Endothelial cell of umbilical vein (primary cell): ENCODE measurements around the gene PLEKHB1. TPM values are rescaled to one million over a fixed set of nuclear protein-coding genes. Genes with fewer than 3 reads are reported as not detected.

ENCODE experiments used
- BruUV-seq: library from RNA; stranded (reverse); fragments of 400-500 nt; replicated peaks from 2 replicates; lab custom pipeline; 2021; lab: Mats Ljungman, UMichigan
- CTCF ChIA-PET: fragments of 300-600, 350-600 bp; sonication (Branson Sonifier 250); formaldehyde crosslinking; loops from one replicate; lab custom pipeline; 2021; ENCODE audit warnings: antibody characterized with exemption, inconsistent platforms; lab: Charles Lee
- POLR2A ChIA-PET: fragments of 300-600, 350-600 bp; sonication (Branson Sonifier 250); formaldehyde crosslinking; loops from one replicate; lab custom pipeline; 2021; ENCODE audit warnings: antibody characterized with exemption, inconsistent platforms; lab: Charles Lee
- DNase-seq: peaks from one replicate; pipeline ENCODE4 v3.0.0-alpha.2; 2011; ENCODE audit warnings: low read depth, low spot score
- FAIRE-seq: peaks from 2 replicates; lab custom pipeline; 2011; peaks lifted over from hg19 to GRCh38; lab: Jason Lieb, UNC
- H2AFZ ChIP-seq: 2 replicates; pipeline ENCODE4 v1.6.0; 2012; ENCODE audit warnings: low read depth, low read length, control low read depth, inconsistent platforms
- H3K27ac ChIP-seq: 2 replicates; pipeline ENCODE4 v1.5.1; 2011; ENCODE audit warnings: low read depth, mild to moderate bottlenecking, control low read depth, low read length, moderate library complexity; ENCODE audit not compliant: insufficient read depth
- H3K27me3 ChIP-seq, 2 experiments: 2 replicates each; pipeline versions ENCODE4 v1.6.0 to v1.6.1; 2011; ENCODE audit warnings: low read length in 2 of 2, mixed read lengths in 1 of 2; ENCODE audit not compliant: control insufficient read depth in 2 of 2, insufficient read depth in 2 of 2
- H3K36me3 ChIP-seq, 2 experiments: 2 replicates in 1 of 2; 3 replicates in 1 of 2; pipeline ENCODE4 v1.5.1; 2011; ENCODE audit warnings: low read length in 2 of 2, mild to moderate bottlenecking in 1 of 2, moderate library complexity in 1 of 2; ENCODE audit not compliant: control insufficient read depth in 2 of 2, insufficient read depth in 2 of 2; ENCODE audit errors: extremely low read depth in 1 of 2
- H3K4me1 ChIP-seq: 3 replicates; pipeline ENCODE4 v1.5.1; 2011; ENCODE audit warnings: mild to moderate bottlenecking, low read length; ENCODE audit not compliant: control insufficient read depth, insufficient read depth; ENCODE audit errors: extremely low read depth
- H3K4me2 ChIP-seq: 2 replicates; pipeline ENCODE4 v1.6.1; 2011; ENCODE audit warnings: low read length, control low read depth, mixed read lengths; ENCODE audit not compliant: insufficient read depth
- H3K4me3 ChIP-seq, 3 experiments: fragments of 200-600 bp in 1 of 3; sonication (generic), shearing (Covaris generic) in 1 of 3; replicated peaks in 1 of 3; 2 replicates each; pipeline ENCODE4 v1.5.1; 2011 to 2016; ENCODE audit warnings: control low read depth in 3 of 3, low read length in 3 of 3, mild to moderate bottlenecking in 2 of 3, inconsistent platforms in 1 of 3, low read depth in 1 of 3, moderate library complexity in 1 of 3; ENCODE audit not compliant: insufficient read depth in 1 of 3
- H3K79me2 ChIP-seq: 2 replicates; pipeline ENCODE4 v1.6.0; 2012; ENCODE audit warnings: low read length, inconsistent platforms; ENCODE audit not compliant: control insufficient read depth, insufficient read depth
- H3K9ac ChIP-seq: replicated peaks from 2 replicates; pipeline ENCODE3; 2011; ENCODE audit warnings: low read length, control low read depth; ENCODE audit not compliant: insufficient read depth; ENCODE audit errors: extremely low read depth
- H3K9me1 ChIP-seq: replicated peaks from 3 replicates; pipeline ENCODE4 v1.6.0; 2011; ENCODE audit warnings: mild to moderate bottlenecking, low read length; ENCODE audit not compliant: control insufficient read depth, insufficient read depth; ENCODE audit errors: extremely low read depth
- H3K9me3 ChIP-seq: replicated peaks from 2 replicates; pipeline ENCODE4 v1.5.1; 2012; ENCODE audit warnings: low read length, inconsistent platforms; ENCODE audit not compliant: control insufficient read depth, insufficient read depth
- H4K20me1 ChIP-seq: replicated peaks from 2 replicates; pipeline ENCODE3; 2011; ENCODE audit warnings: mild to moderate bottlenecking, low read length; ENCODE audit not compliant: control insufficient read depth, insufficient read depth; ENCODE audit errors: extremely low read depth
- CTCF ChIP-seq, 2 donors: IDR thresholded peaks; 1 replicate in 1 of 2; 2 replicates in 1 of 2; pipeline ENCODE4 v1.5.1; 2011; ENCODE audit warnings: low read length in 2 of 2, mild to moderate bottlenecking in 2 of 2, moderate library complexity in 2 of 2, control low read depth in 1 of 2, inconsistent platforms in 1 of 2, low read depth in 1 of 2; ENCODE audit not compliant: insufficient read depth in 1 of 2; ENCODE audit errors: extremely low read depth in 1 of 2
- FOS ChIP-seq: IDR thresholded peaks from 2 replicates; pipeline ENCODE4 v1.6.1; 2011; ENCODE audit warnings: mild to moderate bottlenecking, low read length, moderate library complexity, borderline replicate concordance; ENCODE audit not compliant: insufficient read depth
- GATA2 ChIP-seq: IDR thresholded peaks from 2 replicates; pipeline ENCODE4 v1.7.0; 2011; ENCODE audit warnings: low read depth, mild to moderate bottlenecking, moderate library complexity, mixed read lengths, low read length; ENCODE audit not compliant: insufficient read length, insufficient read depth
- JUN ChIP-seq: IDR thresholded peaks from 2 replicates; pipeline ENCODE4 v1.6.1; 2011; ENCODE audit warnings: borderline replicate concordance, low read depth; ENCODE audit not compliant: insufficient read length, insufficient read depth
- MAX ChIP-seq: IDR thresholded peaks from 2 replicates; pipeline ENCODE4 v1.6.1; 2011; ENCODE audit not compliant: insufficient read depth, insufficient read length
- MYC ChIP-seq: IDR thresholded peaks from one replicate; pipeline ENCODE4 v1.6.1; 2011; ENCODE audit warnings: mild to moderate bottlenecking, low read depth, low read length
- POLR2A ChIP-seq: IDR thresholded peaks from 2 replicates; pipeline ENCODE4 v1.6.1; 2012; ENCODE audit warnings: low read depth, mild to moderate bottlenecking, control low read depth, low read length
- POLR2AphosphoS5 ChIP-seq: IDR thresholded peaks from 2 replicates; pipeline ENCODE4 v1.6.1; 2012; ENCODE audit warnings: low read depth, mild to moderate bottlenecking, control low read depth, low read length, moderate library complexity; ENCODE audit not compliant: insufficient read depth
- dilution Hi-C: fragments of 300-500 bp; cut with MboI; formaldehyde crosslinking; loops from one replicate; pipeline ENCODE4 v1.15.0; 2019; ENCODE audit warnings: low sequenced_read_pairs; ENCODE audit not compliant: extremely low pct_ligation_motif_present
- intact Hi-C: fragments of 100-400 bp; cut with micrococcal nuclease; formaldehyde crosslinking; loops from one replicate; pipeline ENCODE4 v1.10.0; 2022
- polyA plus RNA-seq, 4 experiments: library from polyadenylated mRNA; depleted of rRNA in 3 of 4; stranded (reverse) in 3 of 4; unstranded in 1 of 4; fragments of >200 nt; gene quantifications; 2 replicates each; pipeline versions ENCODE4 v1.2.1 to v1.2.3, GENCODE V29; 2011 to 2012; ENCODE audit warnings: missing spikeins in 1 of 4
- total RNA-seq: library from RNA; stranded (reverse); gene quantifications from 2 replicates; pipeline ENCODE4 v1.2.3, GENCODE V29; 2021

PLEKHB1 gene
- total and polyA plus RNA-seq, 2 donors (not counting 3 experiments of a cell fraction or from before 2014, with no cell fraction given) = 0.75 to 0.99 TPM

- H4K20me1 ChIP-seq = no peaks in the 10 kb centered on the region
- ChIA-PET CTCF (interaction anchor here (0.6 to 2.5 kb wide), 3 partner anchors 29 to 197 kb away, joined by 3 to 17 read pairs (median 3); partner anchors contain the start of gene FAM168A), POLR2A (no interaction called here)
- no TSS peak for BruUV-seq
- DNase-seq (no peak), FAIRE-seq (no peak)
- no peak overlapping the region for H3K4me3 ChIP-seq
- H3K9ac ChIP-seq = no peak overlapping the region
- H3K36me3 ChIP-seq = no peaks in the 10 kb centered on the region
- no peak overlapping the region for H3K27ac ChIP-seq
- no peak overlapping the region for H3K4me2 ChIP-seq
- H3K9me1 ChIP-seq = no peaks in the 10 kb centered on the region
- intact Hi-C loops (no loop called here), dilution Hi-C loops (no loop called here)
- H3K9me3 ChIP-seq = no peaks in the 10 kb centered on the region
- no peak overlapping the region for H2AFZ ChIP-seq
- peaks cover 0 to 4% of the 10 kb centered on the region in 2 experiments for H3K27me3 ChIP-seq
- TF ChIP-seq FOS (no peak), JUN (no peak), POLR2A (no peak), POLR2AphosphoS5 (no peak), GATA2 (no peak), MYC (no peak), CTCF (IDR thresholded peaks at IDR 0.05; ENCODE audit: extremely low read depth in 1 of 2, insufficient read depth in 1 of 2, low read depth in 1 of 2, low read length in 2 of 2) (no peak), MAX (no peak)
- no peaks in the 10 kb centered on the region for H3K79me2 ChIP-seq
- H3K4me1 ChIP-seq = no peaks in the 10 kb centered on the region
These were observed 8.2 kb downstream of the PLEKHB1 start for GRCh38 chr11:73654482-73655021.
